Suprapubic skin (tissue), 4 donors: ENCODE results near the gene FAM89B. TPM values are rescaled to one million over a fixed set of nuclear protein-coding genes. Genes with fewer than 3 reads are reported as not detected.

ENCODE experiments used
- DNase-seq, 2 donors: peaks; one replicate each; pipeline ENCODE4 v3.0.0-alpha.2; 2019; ENCODE audit warnings: low spot score in 2 of 2
- H3K27ac ChIP-seq: fragments of 200-600 bp; sonication (generic); one replicate; pipeline ENCODE4 v1.5.1; 2019
- H3K27me3 ChIP-seq: fragments of 200-600 bp; sonication (generic); one replicate; pipeline ENCODE4 v1.5.1; 2019
- H3K36me3 ChIP-seq: fragments of 200-600 bp; sonication (generic); one replicate; pipeline ENCODE4 v1.5.1; 2019
- H3K4me1 ChIP-seq: fragments of 200-600 bp; sonication (generic); one replicate; pipeline ENCODE4 v1.5.1; 2019
- H3K4me3 ChIP-seq: fragments of 200-600 bp; sonication (generic); one replicate; pipeline ENCODE4 v1.5.1; 2019; ENCODE audit warnings: mild to moderate bottlenecking
- H3K9me3 ChIP-seq: fragments of 200-600 bp; sonication (generic); one replicate; pipeline ENCODE4 v1.5.1; 2019
- EP300 ChIP-seq: sonication (generic); formaldehyde crosslinking; IDR thresholded peaks from one replicate; pipeline ENCODE4 v1.6.1; 2017; ENCODE audit warnings: antibody characterized with exemption
- POLR2A ChIP-seq, 2 donors: fragments of 450-650 bp; IDR thresholded peaks; one replicate each; pipeline ENCODE4 v1.6.1; 2017; ENCODE audit warnings: antibody characterized with exemption in 2 of 2, mild to moderate bottlenecking in 2 of 2, moderate library complexity in 2 of 2
- POLR2AphosphoS5 ChIP-seq, 3 donors: sonication (generic); formaldehyde crosslinking; IDR thresholded peaks; one replicate each; pipeline ENCODE4 v1.6.1; 2017; ENCODE audit warnings: antibody characterized with exemption in 3 of 3
- WGBS: methylation state at CpG from one replicate; pipeline ENCODE4 v1.1.5; 2018; 5-methylcytosine and 5-hydroxymethylcytosine counted together
- total RNA-seq, 4 donors: library from RNA; depleted of rRNA; stranded (reverse); fragments of >200 nt; gene quantifications; one replicate each; pipeline ENCODE4 v1.1.0, GENCODE V29; 2016
- TF ChIP-seq, protein P1 (sequence below), 2 donors: fragments of 200-600 bp in 1 of 2; fragments of 450-650 bp in 1 of 2; sonication (generic) in 1 of 2; IDR thresholded peaks; one replicate each; pipeline ENCODE4 v1.5.1; 2016 to 2019; ENCODE audit warnings: antibody characterized with exemption in 2 of 2, mild to moderate bottlenecking in 1 of 2, moderate library complexity in 1 of 2

Gene FAM89B
- total RNA-seq, 4 donors from 2014 or later = 45.2 to 103 (median 72.0) TPM

DNA sequence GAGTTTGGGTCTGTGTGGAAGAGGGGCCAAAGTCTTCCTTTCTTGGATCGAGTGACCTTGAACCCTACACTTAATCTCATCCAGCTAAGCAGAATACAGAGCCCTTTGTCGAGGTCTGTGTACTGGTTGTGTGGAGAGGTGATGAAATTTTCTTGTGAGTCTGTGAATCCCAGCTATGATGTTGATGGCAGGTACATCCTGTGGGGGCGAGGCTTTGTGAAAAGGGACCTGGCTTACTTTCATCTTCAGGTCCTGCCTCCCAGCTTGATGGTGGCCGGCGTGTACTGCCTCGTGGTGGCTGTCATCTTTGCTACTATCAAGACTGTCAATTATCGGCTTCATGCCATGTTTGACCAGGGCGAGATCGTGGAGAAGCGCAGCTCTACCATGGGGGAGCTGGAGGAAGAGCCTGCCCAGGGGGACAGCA is 44.2 kb downstream of the FAM89B start:
- peak overlapping the region; percentile 83 for H3K4me3 ChIP-seq
- no peak overlapping the region for H3K27ac ChIP-seq
- no peak for DNase-seq
- H3K27me3 ChIP-seq = no peaks in the 10 kb centered on the region
- no peak for TF ChIP-seq EP300
- TF ChIP-seq POLR2A (IDR thresholded peaks at IDR 0.05) = no peak
- TF ChIP-seq, protein P1, sequence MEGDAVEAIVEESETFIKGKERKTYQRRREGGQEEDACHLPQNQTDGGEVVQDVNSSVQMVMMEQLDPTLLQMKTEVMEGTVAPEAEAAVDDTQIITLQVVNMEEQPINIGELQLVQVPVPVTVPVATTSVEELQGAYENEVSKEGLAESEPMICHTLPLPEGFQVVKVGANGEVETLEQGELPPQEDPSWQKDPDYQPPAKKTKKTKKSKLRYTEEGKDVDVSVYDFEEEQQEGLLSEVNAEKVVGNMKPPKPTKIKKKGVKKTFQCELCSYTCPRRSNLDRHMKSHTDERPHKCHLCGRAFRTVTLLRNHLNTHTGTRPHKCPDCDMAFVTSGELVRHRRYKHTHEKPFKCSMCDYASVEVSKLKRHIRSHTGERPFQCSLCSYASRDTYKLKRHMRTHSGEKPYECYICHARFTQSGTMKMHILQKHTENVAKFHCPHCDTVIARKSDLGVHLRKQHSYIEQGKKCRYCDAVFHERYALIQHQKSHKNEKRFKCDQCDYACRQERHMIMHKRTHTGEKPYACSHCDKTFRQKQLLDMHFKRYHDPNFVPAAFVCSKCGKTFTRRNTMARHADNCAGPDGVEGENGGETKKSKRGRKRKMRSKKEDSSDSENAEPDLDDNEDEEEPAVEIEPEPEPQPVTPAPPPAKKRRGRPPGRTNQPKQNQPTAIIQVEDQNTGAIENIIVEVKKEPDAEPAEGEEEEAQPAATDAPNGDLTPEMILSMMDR (IDR thresholded peaks at IDR 0.05) = no peak
- no peak for TF ChIP-seq POLR2AphosphoS5 (IDR thresholded peaks at IDR 0.05)
- 67% methylated on average over 6 of the region's 10 CpGs for WGBS
- H3K4me1 ChIP-seq = peaks cover 38% of the 10 kb centered on the region
- H3K9me3 ChIP-seq = no peaks in the 10 kb centered on the region
- H3K36me3 ChIP-seq = peaks cover 49% of the 10 kb centered on the region

DNA sequence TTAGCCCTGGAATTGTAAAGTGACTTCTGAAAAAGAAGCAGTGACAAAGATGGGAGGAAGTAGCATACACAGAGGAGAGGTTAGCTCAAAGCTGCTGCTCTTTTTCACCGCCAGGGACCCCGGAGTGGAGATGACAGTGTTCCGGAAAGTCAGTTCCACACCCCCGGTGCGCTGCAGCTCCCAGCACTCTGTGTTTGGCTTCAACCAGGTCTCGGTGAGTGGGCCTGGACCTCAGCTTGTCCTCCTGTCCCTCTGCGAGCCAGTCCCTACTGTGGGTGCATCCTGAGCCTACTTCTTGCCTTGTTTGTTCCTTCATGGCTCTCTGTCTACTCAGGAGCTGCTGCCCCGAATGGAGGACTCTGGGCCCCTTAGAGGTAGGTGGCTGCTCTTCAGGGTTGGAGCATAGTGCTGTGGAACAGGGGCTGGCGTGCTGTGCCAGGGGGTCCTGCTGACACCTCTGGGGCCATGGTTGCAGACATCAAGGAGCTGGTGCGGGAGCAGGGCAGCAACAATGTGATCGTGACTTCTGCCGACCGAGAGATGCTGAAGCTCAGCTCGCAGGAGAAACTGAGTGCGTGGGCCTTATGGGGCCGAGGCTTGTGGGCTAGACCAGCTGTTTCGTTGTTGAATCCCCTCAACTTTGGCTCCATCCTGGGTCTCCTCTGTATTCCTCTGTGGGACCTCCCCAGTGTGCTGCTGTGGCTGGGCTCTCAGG is 45.0 kb downstream of the FAM89B start:
- no peak overlapping the region for H3K27ac ChIP-seq
- TF ChIP-seq POLR2AphosphoS5 (IDR thresholded peaks at IDR 0.05) (no peak), POLR2A (IDR thresholded peaks at IDR 0.05) (no peak), EP300 (no peak)
- TF ChIP-seq, protein P1 (IDR thresholded peaks at IDR 0.05) = no peak
- no peaks in the 10 kb centered on the region for H3K9me3 ChIP-seq
- no peaks in the 10 kb centered on the region for H3K27me3 ChIP-seq
- H3K4me1 ChIP-seq = peaks cover 31% of the 10 kb centered on the region
- H3K36me3 ChIP-seq = peaks cover 52% of the 10 kb centered on the region
- 90% methylated on average over 3 of the region's 17 CpGs for WGBS
- peak overlapping the region; percentile 83 for H3K4me3 ChIP-seq
- no peak for DNase-seq

DNA sequence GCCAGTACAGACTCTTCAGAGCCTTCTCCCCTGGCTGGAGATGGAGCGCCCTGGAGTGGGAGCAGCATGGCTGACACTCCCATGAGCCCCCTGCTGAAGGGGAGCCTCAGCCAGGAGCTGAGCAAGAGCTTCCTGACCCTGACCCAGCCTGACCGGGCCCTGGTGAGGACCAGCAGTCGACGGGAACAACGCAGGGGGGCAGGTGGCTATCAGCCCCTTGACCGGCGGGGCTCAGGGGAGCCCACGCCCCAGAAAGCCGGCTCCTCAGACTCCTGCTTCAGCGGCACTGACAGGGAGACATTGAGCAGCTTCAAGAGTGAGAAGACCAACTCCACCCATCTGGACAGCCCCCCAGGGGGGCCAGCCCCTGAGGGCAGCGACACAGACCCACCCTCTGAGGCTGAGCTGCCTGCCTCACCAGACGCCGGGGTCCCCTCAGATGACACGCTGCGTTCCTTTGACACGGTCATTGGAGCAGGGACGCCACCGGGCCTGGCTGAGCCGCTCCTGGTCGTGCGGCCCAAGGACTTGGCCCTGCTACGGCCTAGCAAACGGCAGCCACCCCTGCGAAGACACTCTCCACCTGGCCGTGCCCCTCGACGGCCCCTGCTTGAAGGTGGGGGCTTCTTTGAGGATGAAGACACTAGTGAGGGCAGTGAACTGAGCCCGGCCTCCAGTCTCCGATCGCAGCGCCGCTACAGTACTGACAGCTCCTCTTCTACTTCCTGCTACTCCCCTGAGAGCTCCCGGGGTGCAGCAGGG is 45.8 kb downstream of the FAM89B start:
- peaks cover 59% of the 10 kb centered on the region for H3K36me3 ChIP-seq
- H3K27me3 ChIP-seq = no peaks in the 10 kb centered on the region
- 92% methylated on average over 16 of the region's 33 CpGs for WGBS
- H3K4me1 ChIP-seq = peaks cover 22% of the 10 kb centered on the region
- TF ChIP-seq POLR2A (IDR thresholded peaks at IDR 0.05) = no peak
- no peak for TF ChIP-seq POLR2AphosphoS5 (IDR thresholded peaks at IDR 0.05)
- no peak for TF ChIP-seq EP300
- TF ChIP-seq, protein P1 (IDR thresholded peaks at IDR 0.05) = no peak
- DNase-seq = no peak
- no peak overlapping the region for H3K27ac ChIP-seq
- H3K9me3 ChIP-seq = no peaks in the 10 kb centered on the region
- no peak overlapping the region for H3K4me3 ChIP-seq

DNA sequence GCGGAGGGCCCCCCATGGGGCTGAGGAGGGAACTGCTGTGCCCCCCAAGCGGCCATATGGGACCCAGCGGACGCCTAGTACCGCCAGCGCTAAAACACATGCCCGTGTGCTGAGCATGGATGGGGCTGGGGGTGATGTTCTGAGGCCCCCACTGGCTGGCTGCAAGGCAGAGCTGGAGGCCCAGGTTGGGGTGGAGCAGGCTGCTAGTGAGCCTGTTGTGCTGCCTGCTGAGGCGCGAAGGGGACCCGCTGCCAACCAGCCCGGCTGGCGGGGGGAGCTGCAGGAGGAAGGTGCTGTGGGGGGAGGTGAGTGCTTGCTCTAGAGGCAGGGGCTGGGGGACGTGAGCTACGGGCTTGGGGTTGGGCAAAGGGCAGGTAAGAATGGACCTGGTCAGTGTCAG is 46.4 kb downstream of the FAM89B start:
- H3K27ac ChIP-seq = no peak overlapping the region
- 87% methylated on average over 7 of the region's 14 CpGs for WGBS

DNA sequence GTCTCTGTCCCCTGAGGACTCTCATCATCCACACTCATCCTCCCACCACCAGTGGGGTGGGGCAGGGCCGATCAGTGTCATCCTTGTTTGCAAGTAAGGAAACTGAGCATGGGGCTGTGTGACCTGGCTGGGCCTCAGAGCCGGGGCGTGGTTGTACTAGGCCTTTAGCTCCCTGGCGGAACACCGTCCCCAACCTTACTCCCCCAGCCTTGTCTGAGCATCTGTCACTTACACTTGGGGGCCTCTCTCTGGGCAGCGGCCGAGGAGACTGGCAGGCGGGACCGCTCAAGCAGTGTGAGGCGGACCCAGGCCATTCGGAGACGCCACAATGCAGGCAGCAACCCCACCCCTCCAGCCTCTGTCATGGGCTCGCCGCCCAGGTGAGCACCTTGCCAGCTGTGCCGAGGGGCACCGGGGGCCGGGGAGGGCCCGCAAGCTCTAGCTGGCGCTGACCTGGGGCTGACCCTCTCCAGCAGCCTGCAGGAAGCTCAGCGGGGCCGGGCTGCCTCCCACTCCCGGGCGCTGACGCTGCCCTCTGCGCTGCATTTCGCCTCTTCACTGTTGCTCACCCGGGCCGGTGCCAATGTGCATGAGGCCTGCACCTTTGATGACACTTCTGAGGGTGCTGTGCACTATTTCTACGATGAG is 47.1 kb downstream of the FAM89B start:
- Histone ChIP-seq H3K4me3 (no peak overlapping the region), H3K36me3 (peaks cover 71% of the 10 kb centered on the region), H3K4me1 (peaks cover 15% of the 10 kb centered on the region), H3K9me3 (no peaks in the 10 kb centered on the region), H3K27me3 (no peaks in the 10 kb centered on the region), H3K27ac (no peak overlapping the region)
- TF ChIP-seq, protein P1 (IDR thresholded peaks at IDR 0.05) = no peak
- TF ChIP-seq POLR2AphosphoS5 (IDR thresholded peaks at IDR 0.05) = no peak
- TF ChIP-seq EP300 = no peak
- TF ChIP-seq POLR2A (IDR thresholded peaks at IDR 0.05) = no peak
- no peak for DNase-seq
- WGBS = 92% methylated on average over 19 of the region's 29 CpGs

More for the DNA sequence above, 46.4 kb downstream of the FAM89B start:
- H3K4me1 ChIP-seq = peaks cover 17% of the 10 kb centered on the region
- no peak for DNase-seq
- TF ChIP-seq POLR2A (IDR thresholded peaks at IDR 0.05) = no peak
- no peak overlapping the region for H3K4me3 ChIP-seq
- H3K36me3 ChIP-seq = peaks cover 65% of the 10 kb centered on the region
- H3K9me3 ChIP-seq = no peaks in the 10 kb centered on the region
- no peaks in the 10 kb centered on the region for H3K27me3 ChIP-seq
